Measurements from ENCODE around the gene RTRAF. TPM values are rescaled to one million over a fixed set of nuclear protein-coding genes. Genes with fewer than 3 reads are reported as not detected.

The RTRAF gene
- total RNA-seq, 2 experiments from 2014 or later: 213 to 244 TPM

GRCh38 chr14:52000019-52000582 is 10.8 kb downstream of the RTRAF start:
- BruUV-seq (replicated peaks): no TSS peak
- intact Hi-C loops (cut with micrococcal nuclease; ENCODE audit: unreplicated experiment): no loop called here
- peaks cover 38% of the 10 kb centered on the region for H3K79me2 ChIP-seq (ENCODE audit: insufficient read depth, low read depth, low read length)
- no peak for DNase-seq (ENCODE audit: low spot score)
- H3K4me1 ChIP-seq (ENCODE audit: insufficient read depth, low read length, poor library complexity, severe bottlenecking): no peaks in the 10 kb centered on the region
- no peak overlapping the region for H3K27ac ChIP-seq (ENCODE audit: low read depth, low read length, poor library complexity, severe bottlenecking)
- no peaks in the 10 kb centered on the region for H3K9me2 ChIP-seq (ENCODE audit: insufficient read depth, low read length)
- TF ChIP-seq EZH2phosphoT487 (IDR thresholded peaks at IDR 0.05; ENCODE audit: borderline replicate concordance, low read depth, low read length) (no peak), CTCF (conservative IDR thresholded peaks at IDR 0.05; ENCODE audit: low read length) (no peak)
- no peak overlapping the region for H3K4me3 ChIP-seq (ENCODE audit: low read depth, low read length, poor library complexity, severe bottlenecking)
- H2AFZ ChIP-seq (ENCODE audit: low read length): no peak overlapping the region
- no peak overlapping the region for H3K4me2 ChIP-seq (ENCODE audit: low read length)
- H3K9me3 ChIP-seq (ENCODE audit: low read length): no peaks in the 10 kb centered on the region
- H4K20me1 ChIP-seq (ENCODE audit: insufficient read depth, low read length): peaks cover 21% of the 10 kb centered on the region; the same call in 1 of the 2 replicates
- ChIA-PET POLR2A (interaction anchor here (0.8 kb wide), 1 partner anchor 38 kb away, joined by 3 read pairs; no protein-coding TSS in a partner anchor), CTCF (ENCODE audit: unreplicated experiment) (no interaction called here)
- H3K36me3 ChIP-seq (ENCODE audit: insufficient read depth, low read length): peaks cover 100% of the 10 kb centered on the region

- TF ChIP-seq EZH2phosphoT487 (IDR thresholded peaks at IDR 0.05; ENCODE audit: borderline replicate concordance, low read depth, low read length): no peak
- TF ChIP-seq CTCF (conservative IDR thresholded peaks at IDR 0.05; ENCODE audit: low read length): no peak
- intact Hi-C loops (cut with micrococcal nuclease; ENCODE audit: unreplicated experiment): no loop called here
- ChIA-PET POLR2A (interaction anchor here (0.8 kb wide), 1 partner anchor 37 kb away, joined by 3 read pairs; no protein-coding TSS in a partner anchor), CTCF (ENCODE audit: unreplicated experiment) (no interaction called here)
- no TSS peak for BruUV-seq (replicated peaks)
- peaks cover 38% of the 10 kb centered on the region for H3K79me2 ChIP-seq (ENCODE audit: insufficient read depth, low read depth, low read length)
- H3K9me3 ChIP-seq (ENCODE audit: low read length): no peaks in the 10 kb centered on the region
- no peak overlapping the region for H3K4me2 ChIP-seq (ENCODE audit: low read length)
- no peak overlapping the region for H2AFZ ChIP-seq (ENCODE audit: low read length)
- H3K9me2 ChIP-seq (ENCODE audit: insufficient read depth, low read length): no peaks in the 10 kb centered on the region
- peaks cover 100% of the 10 kb centered on the region for H3K36me3 ChIP-seq (ENCODE audit: insufficient read depth, low read length)
- no peak for DNase-seq (ENCODE audit: low spot score)
- H3K4me3 ChIP-seq (ENCODE audit: low read depth, low read length, poor library complexity, severe bottlenecking): no peak overlapping the region
- peaks cover 21% of the 10 kb centered on the region; the same call in 1 of the 2 replicates for H4K20me1 ChIP-seq (ENCODE audit: insufficient read depth, low read length)
- H3K27ac ChIP-seq (ENCODE audit: low read depth, low read length, poor library complexity, severe bottlenecking): no peak overlapping the region
- no peaks in the 10 kb centered on the region for H3K4me1 ChIP-seq (ENCODE audit: insufficient read depth, low read length, poor library complexity, severe bottlenecking)
Measured at GRCh38 chr14:52000696-52001095, 11.3 kb downstream of the RTRAF start.

GRCh38 chr14:52002542-52002941 is 13.2 kb downstream of the RTRAF start:
- no peak for DNase-seq (ENCODE audit: low spot score)
- Histone ChIP-seq H3K4me3 (ENCODE audit: low read depth, low read length, poor library complexity, severe bottlenecking) (no peak overlapping the region), H2AFZ (ENCODE audit: low read length) (no peak overlapping the region), H3K79me2 (ENCODE audit: insufficient read depth, low read depth, low read length) (peaks cover 19% of the 10 kb centered on the region; the same call in 1 of the 2 replicates), H4K20me1 (ENCODE audit: insufficient read depth, low read length) (peaks cover 14% of the 10 kb centered on the region; the same call in 1 of the 2 replicates), H3K9me2 (ENCODE audit: insufficient read depth, low read length) (no peaks in the 10 kb centered on the region), H3K27ac (ENCODE audit: low read depth, low read length, poor library complexity, severe bottlenecking) (no peak overlapping the region), H3K9me3 (ENCODE audit: low read length) (no peaks in the 10 kb centered on the region), H3K4me2 (ENCODE audit: low read length) (no peak overlapping the region), H3K36me3 (ENCODE audit: insufficient read depth, low read length) (peaks cover 100% of the 10 kb centered on the region), H3K4me1 (ENCODE audit: insufficient read depth, low read length, poor library complexity, severe bottlenecking) (no peaks in the 10 kb centered on the region)
- no TSS peak for BruUV-seq (replicated peaks)
- ChIA-PET POLR2A (interaction anchor here (1.6 kb wide), 1 partner anchor 9 kb away, joined by 3 read pairs; no protein-coding TSS in a partner anchor), CTCF (ENCODE audit: unreplicated experiment) (no interaction called here)
- intact Hi-C loops (cut with micrococcal nuclease; ENCODE audit: unreplicated experiment): no loop called here
- TF ChIP-seq CTCF (conservative IDR thresholded peaks at IDR 0.05; ENCODE audit: low read length): no peak

All from OCI-LY7 (cell line).